H9 (cell line): ENCODE results near the gene CUEDC2. TPM values are rescaled to one million over a fixed set of nuclear protein-coding genes. Genes with fewer than 3 reads are reported as not detected.

ENCODE experiments used
- DNase-seq: peaks from one replicate; pipeline ENCODE4 v3.0.0-alpha.2; 2017
- H2AFZ ChIP-seq: one replicate; pipeline ENCODE4 v1.6.1; 2013; ENCODE audit warnings: mild to moderate bottlenecking, low read length, control low read depth, moderate library complexity
- H2AK5ac ChIP-seq: 2 replicates; pipeline ENCODE4 v1.6.1; 2013; ENCODE audit warnings: low read length, control low read depth, mixed read lengths; ENCODE audit not compliant: insufficient read length
- H2BK120ac ChIP-seq: one replicate; pipeline ENCODE4 v1.6.1; 2013; ENCODE audit warnings: low read depth, mild to moderate bottlenecking, low read length, control low read depth, inconsistent platforms; ENCODE audit not compliant: poor library complexity, severe bottlenecking
- H2BK12ac ChIP-seq: 2 replicates; pipeline ENCODE4 v1.6.1; 2013; ENCODE audit warnings: low read length, control low read depth, mixed read lengths, low read depth; ENCODE audit not compliant: insufficient read length
- H2BK15ac ChIP-seq: 2 replicates; pipeline ENCODE4 v1.6.1; 2013; ENCODE audit warnings: low read depth, low read length, control low read depth
- H2BK20ac ChIP-seq: one replicate; pipeline ENCODE4 v1.6.1; 2013; ENCODE audit warnings: low read depth, mild to moderate bottlenecking, low read length, control low read depth, inconsistent platforms; ENCODE audit not compliant: poor library complexity, severe bottlenecking
- H2BK5ac ChIP-seq: 2 replicates; pipeline ENCODE4 v1.6.1; 2013; ENCODE audit warnings: low read length, control low read depth, mixed read lengths; ENCODE audit not compliant: insufficient read length
- H3K14ac ChIP-seq: 2 replicates; pipeline ENCODE4 v1.6.1; 2013; ENCODE audit warnings: low read length, control low read depth; ENCODE audit not compliant: insufficient read depth
- H3K18ac ChIP-seq: 2 replicates; pipeline ENCODE4 v1.6.1; 2013; ENCODE audit warnings: low read depth, mild to moderate bottlenecking, mixed read lengths, low read length, control low read depth; ENCODE audit not compliant: insufficient read length
- H3K23ac ChIP-seq: 2 replicates; pipeline ENCODE4 v1.6.1; 2013; ENCODE audit warnings: low read length, control low read depth, mixed read lengths, low read depth; ENCODE audit not compliant: insufficient read length
- H3K23me2 ChIP-seq: 2 replicates; pipeline ENCODE4 v1.6.1; 2013; ENCODE audit warnings: low read depth, mild to moderate bottlenecking, mixed read lengths, low read length, control low read depth; ENCODE audit not compliant: insufficient read length, poor library complexity, severe bottlenecking
- H3K27ac ChIP-seq: 2 replicates; pipeline ENCODE4 v1.5.1; 2013; ENCODE audit warnings: low read length, control low read depth, mixed read lengths, low read depth; ENCODE audit not compliant: insufficient read length
- H3K27me3 ChIP-seq: 2 replicates; pipeline ENCODE4 v1.6.1; 2013; ENCODE audit warnings: low read length, control low read depth, inconsistent platforms; ENCODE audit not compliant: insufficient read depth
- H3K4ac ChIP-seq: 2 replicates; pipeline ENCODE4 v1.6.1; 2013; ENCODE audit warnings: low read depth, mild to moderate bottlenecking, control low read depth, inconsistent platforms, low read length, moderate library complexity
- H3K4me1 ChIP-seq: 2 replicates; pipeline ENCODE4 v1.6.1; 2013; ENCODE audit warnings: low read length, control low read depth, inconsistent platforms; ENCODE audit not compliant: insufficient read depth
- H3K4me2 ChIP-seq: 2 replicates; pipeline ENCODE4 v1.6.1; 2013; ENCODE audit warnings: low read length, control low read depth, mixed read lengths; ENCODE audit not compliant: insufficient read length, insufficient read depth
- H3K56ac ChIP-seq: 2 replicates; pipeline ENCODE4 v1.6.1; 2013; ENCODE audit warnings: low read depth, mild to moderate bottlenecking, mixed read lengths, low read length, control low read depth; ENCODE audit not compliant: insufficient read length
- H3K79me1 ChIP-seq: 2 replicates; pipeline ENCODE4 v1.6.1; 2013; ENCODE audit warnings: low read depth, mild to moderate bottlenecking, moderate library complexity, low read length, control low read depth, inconsistent platforms; ENCODE audit not compliant: insufficient read depth, poor library complexity, severe bottlenecking
- H3K79me2 ChIP-seq: 2 replicates; pipeline ENCODE4 v1.6.1; 2013; ENCODE audit warnings: low read length, control low read depth, inconsistent platforms; ENCODE audit not compliant: insufficient read depth
- H3K9ac ChIP-seq: 2 replicates; pipeline ENCODE4 v1.6.1; 2013; ENCODE audit warnings: low read length, control low read depth, mixed read lengths; ENCODE audit not compliant: insufficient read length; ENCODE audit errors: extremely low read depth
- H3K9me3 ChIP-seq: one replicate; pipeline ENCODE4 v1.6.1; 2013; ENCODE audit warnings: low read depth, low read length, inconsistent platforms; ENCODE audit not compliant: control insufficient read depth
- H3T11ph ChIP-seq: one replicate; pipeline ENCODE4 v1.6.1; 2013; ENCODE audit warnings: mild to moderate bottlenecking, low read length, control low read depth, inconsistent platforms
- H4K20me1 ChIP-seq: one replicate; pipeline ENCODE4 v1.6.1; 2013; ENCODE audit not compliant: control insufficient read depth, insufficient read length, insufficient read depth
- H4K5ac ChIP-seq: 2 replicates; pipeline ENCODE4 v1.6.1; 2013; ENCODE audit warnings: low read depth, mild to moderate bottlenecking, mixed read lengths, low read length, control low read depth; ENCODE audit not compliant: insufficient read length
- H4K8ac ChIP-seq: replicated peaks from 2 replicates; pipeline ENCODE4 v1.6.1; 2013; ENCODE audit warnings: low read length, control low read depth, mixed read lengths, low read depth; ENCODE audit not compliant: insufficient read length
- H4K91ac ChIP-seq: 2 replicates; pipeline ENCODE4 v1.6.1; 2013; ENCODE audit warnings: low read depth, mild to moderate bottlenecking, moderate library complexity, mixed read lengths, low read length, control low read depth; ENCODE audit not compliant: insufficient read length
- H3K27ac Mint-ChIP-seq, 3 experiments: 2 replicates in 2 of 3; 3 replicates in 1 of 3; pipeline ENCODE4 v1.8.0; 2020 to 2021; ENCODE audit warnings: mixed read lengths in 3 of 3, mild to moderate bottlenecking in 1 of 3, moderate library complexity in 1 of 3
- H3K27me3 Mint-ChIP-seq: 2 replicates; pipeline ENCODE4 v1.8.0; 2021; ENCODE audit warnings: low read depth, mild to moderate bottlenecking, moderate library complexity, mixed read lengths
- H3K36me3 Mint-ChIP-seq, 3 experiments: 2 replicates in 2 of 3; 3 replicates in 1 of 3; pipeline ENCODE4 v1.8.0; 2020 to 2021; ENCODE audit warnings: low read depth in 3 of 3, mixed read lengths in 3 of 3; ENCODE audit not compliant: insufficient read depth in 1 of 3
- H3K4me1 Mint-ChIP-seq, 2 experiments: 2 replicates each; pipeline ENCODE4 v1.8.0; 2020; ENCODE audit warnings: mixed read lengths in 2 of 2
- H3K4me3 Mint-ChIP-seq, 2 experiments: 2 replicates in 1 of 2; 3 replicates in 1 of 2; pipeline ENCODE4 v1.8.0; 2020 to 2021; ENCODE audit warnings: mild to moderate bottlenecking in 2 of 2, mixed read lengths in 2 of 2, moderate library complexity in 1 of 2
- H3K9me3 Mint-ChIP-seq, 2 experiments: 2 replicates in 1 of 2; 3 replicates in 1 of 2; pipeline ENCODE4 v1.8.0; 2020; ENCODE audit warnings: mild to moderate bottlenecking in 2 of 2, mixed read lengths in 2 of 2, moderate library complexity in 1 of 2
- WGBS: extraction: QIAGEN DNeasy Blood & Tissue Kit; methylation state at CpG from one replicate; pipeline ENCODE4 v1.1.7; 2013; ENCODE audit warnings: missing lambda C conversion rate, low lambda C conversion rate, mixed read lengths; ENCODE audit not compliant: insufficient read length; ENCODE audit errors: extremely low coverage; 5-methylcytosine and 5-hydroxymethylcytosine counted together
- total RNA-seq: library from RNA; stranded (reverse); gene quantifications from 2 replicates; pipeline ENCODE4 v1.2.1, GENCODE V29; 2021
- TF ChIP-seq, protein P1 (sequence below): fragments of 200-600 bp; sonication (generic); conservative IDR thresholded peaks from 3 replicates; pipeline ENCODE4 v1.8.0; 2021; ENCODE audit warnings: antibody characterized with exemption, mild to moderate bottlenecking

CUEDC2 gene
- total RNA-seq, 1 experiment from 2014 or later, result 41.2 TPM

DNA sequence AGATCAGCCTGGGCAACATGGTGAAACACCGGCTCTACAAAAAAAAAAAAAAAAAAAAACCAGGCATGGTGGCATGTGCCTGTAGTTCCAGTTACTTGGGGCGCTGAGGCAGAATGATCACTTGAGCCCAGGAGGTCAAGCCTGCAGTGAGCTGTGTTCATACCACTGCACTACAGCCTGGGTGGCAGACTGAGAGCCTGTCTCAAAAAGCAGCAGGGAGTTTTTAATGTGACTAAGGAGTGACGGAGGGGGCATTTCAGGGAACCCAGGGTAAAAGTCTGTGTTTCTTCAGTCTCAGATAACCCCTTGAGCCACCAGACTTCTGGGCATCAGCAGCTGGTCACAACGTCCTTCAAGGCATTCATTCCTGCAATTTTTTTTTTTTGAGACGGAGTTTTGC, 21.1 kb upstream of the CUEDC2 start:
- WGBS, result no CpG with 5 or more reads among the region's 5 CpGs
- Histone ChIP-seq H3K23ac (no peak overlapping the region), H3K18ac (no peak overlapping the region), H4K20me1 (no peaks in the 10 kb centered on the region), H3K4ac (no peak overlapping the region), H2BK20ac (no peak overlapping the region), H3T11ph (no peak overlapping the region), H3K4me1 (peaks cover 7% of the 10 kb centered on the region; the same call in 1 of the 2 replicates), H2BK12ac (no peak overlapping the region), H2BK15ac (no peak overlapping the region), H4K91ac (no peak overlapping the region), H3K56ac (no peak overlapping the region), H2AK5ac (no peak overlapping the region), H2AFZ (no peak overlapping the region), H3K79me1 (peaks cover 3% of the 10 kb centered on the region), H3K79me2 (peaks cover 3% of the 10 kb centered on the region; the same call in 1 of the 2 replicates), H3K23me2 (peaks cover 11% of the 10 kb centered on the region), H2BK120ac (no peak overlapping the region), H3K9ac (no peak overlapping the region), H3K27me3 (0 out of 2 replicates have a peak, but pooled peaks cover 2% of the 10 kb centered on the region), H3K14ac (no peak overlapping the region), H4K5ac (no peak overlapping the region), H3K4me2 (no peak overlapping the region), H2BK5ac (no peak overlapping the region), H4K8ac (no peak overlapping the region), H3K27ac (no peak overlapping the region), H3K9me3 (no peaks in the 10 kb centered on the region)
- H3K36me3 Mint-ChIP-seq, result peaks cover 6 to 22% (median 7%) of the 10 kb centered on the region in 3 experiments
- TF ChIP-seq, protein P1, sequence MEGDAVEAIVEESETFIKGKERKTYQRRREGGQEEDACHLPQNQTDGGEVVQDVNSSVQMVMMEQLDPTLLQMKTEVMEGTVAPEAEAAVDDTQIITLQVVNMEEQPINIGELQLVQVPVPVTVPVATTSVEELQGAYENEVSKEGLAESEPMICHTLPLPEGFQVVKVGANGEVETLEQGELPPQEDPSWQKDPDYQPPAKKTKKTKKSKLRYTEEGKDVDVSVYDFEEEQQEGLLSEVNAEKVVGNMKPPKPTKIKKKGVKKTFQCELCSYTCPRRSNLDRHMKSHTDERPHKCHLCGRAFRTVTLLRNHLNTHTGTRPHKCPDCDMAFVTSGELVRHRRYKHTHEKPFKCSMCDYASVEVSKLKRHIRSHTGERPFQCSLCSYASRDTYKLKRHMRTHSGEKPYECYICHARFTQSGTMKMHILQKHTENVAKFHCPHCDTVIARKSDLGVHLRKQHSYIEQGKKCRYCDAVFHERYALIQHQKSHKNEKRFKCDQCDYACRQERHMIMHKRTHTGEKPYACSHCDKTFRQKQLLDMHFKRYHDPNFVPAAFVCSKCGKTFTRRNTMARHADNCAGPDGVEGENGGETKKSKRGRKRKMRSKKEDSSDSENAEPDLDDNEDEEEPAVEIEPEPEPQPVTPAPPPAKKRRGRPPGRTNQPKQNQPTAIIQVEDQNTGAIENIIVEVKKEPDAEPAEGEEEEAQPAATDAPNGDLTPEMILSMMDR, result no peak
- H3K9me3 Mint-ChIP-seq, result no peaks in the 10 kb centered on the region; a peak in 2 of 5 replicates
- H3K27ac Mint-ChIP-seq, result peak overlapping the region; percentile 83 to 98 (median 95); a peak in 2 of 7 replicates
- DNase-seq, result no peak
- H3K4me3 Mint-ChIP-seq, result no peak overlapping the region
- peaks cover 47 to 60% of the 10 kb centered on the region in 2 experiments for H3K4me1 Mint-ChIP-seq
- no peaks in the 10 kb centered on the region; the same call in 1 of the 2 replicates for H3K27me3 Mint-ChIP-seq
